SK-N-SH (cell line): Measurements from ENCODE around the gene GATA2. TPM values are rescaled to one million over a fixed set of nuclear protein-coding genes. Genes with fewer than 3 reads are reported as not detected.

Experiments
- CTCF ChIA-PET: fragments of 300-600, 350-600 bp; formaldehyde crosslinking; extraction: SDS; loops from one replicate; lab custom pipeline; 2021; lab: Yijun Ruan, JAX
- POLR2A ChIA-PET: fragments of 350-600 bp; sonication (Branson Sonifier 250); formaldehyde crosslinking; extraction: SDS; loops from one replicate; lab custom pipeline; 2020; ENCODE audit warnings: antibody characterized with exemption, inconsistent platforms; lab: Yijun Ruan, JAX
- DNase-seq: peaks from one replicate; pipeline ENCODE4 v3.0.0; 2012
- H2AFZ ChIP-seq: fragments of 200-600 bp; sonication (generic); 2 replicates; pipeline ENCODE4 v1.8.1; 2016; ENCODE audit warnings: antibody characterized with exemption, mild to moderate bottlenecking, low read depth
- H3F3A ChIP-seq: fragments of 200-600 bp; sonication (generic); replicated peaks from 2 replicates; pipeline ENCODE3; 2016; ENCODE audit warnings: antibody characterized with exemption, mild to moderate bottlenecking; ENCODE audit not compliant: insufficient read depth
- H3K27ac ChIP-seq, 2 experiments: fragments of 200-500 bp in 1 of 2; fragments of 200-600 bp in 1 of 2; sonication (Bioruptor generic) in 1 of 2; sonication (generic), shearing (Covaris generic) in 1 of 2; 2 replicates each; pipeline versions ENCODE4 v1.5.1 to v1.6.1; 2014 to 2016; ENCODE audit warnings: low read depth in 2 of 2, inconsistent platforms in 1 of 2, low read length in 1 of 2, mild to moderate bottlenecking in 1 of 2, mixed read lengths in 1 of 2
- H3K27me3 ChIP-seq: fragments of 200-600 bp; sonication (generic), shearing (Covaris generic); 2 replicates; pipeline ENCODE4 v1.6.1; 2016; ENCODE audit warnings: mixed run types; ENCODE audit not compliant: insufficient read depth
- H3K36me3 ChIP-seq, 2 experiments: fragments of 200-500 bp in 1 of 2; fragments of 200-600 bp in 1 of 2; sonication (Bioruptor generic) in 1 of 2; sonication (generic) in 1 of 2; replicated peaks in 1 of 2; 2 replicates each; pipeline versions ENCODE3 to v1.5.1; 2014 to 2016; ENCODE audit warnings: low read length in 1 of 2, mild to moderate bottlenecking in 1 of 2; ENCODE audit not compliant: insufficient read depth in 2 of 2, control insufficient read depth in 1 of 2
- H3K4me1 ChIP-seq, 2 experiments: fragments of 200-500 bp in 1 of 2; fragments of 200-600 bp in 1 of 2; sonication (Bioruptor generic) in 1 of 2; sonication (generic), shearing (Covaris generic) in 1 of 2; 2 replicates each; pipeline versions ENCODE4 v1.5.1 to v1.6.1; 2014 to 2016; ENCODE audit warnings: low read depth in 1 of 2, low read length in 1 of 2, mixed run types in 1 of 2; ENCODE audit not compliant: insufficient read depth in 2 of 2, control insufficient read depth in 1 of 2
- H3K4me2 ChIP-seq: fragments of 200-600 bp; sonication (generic), shearing (Covaris generic); 2 replicates; pipeline ENCODE4 v1.6.1; 2017; ENCODE audit warnings: mixed run types
- H3K4me3 ChIP-seq, 2 experiments: fragments of 200-500 bp in 1 of 2; fragments of 200-600 bp in 1 of 2; sonication (Bioruptor generic) in 1 of 2; sonication (generic), shearing (Covaris generic) in 1 of 2; 2 replicates each; pipeline versions ENCODE4 v1.5.1 to v1.8.1; 2014 to 2016; ENCODE audit warnings: low read depth in 2 of 2, inconsistent platforms in 1 of 2, low read length in 1 of 2, mild to moderate bottlenecking in 1 of 2, mixed read lengths in 1 of 2, moderate library complexity in 1 of 2
- H3K79me2 ChIP-seq: fragments of 200-600 bp; sonication (generic); 2 replicates; pipeline ENCODE4 v1.8.1; 2017; ENCODE audit warnings: mild to moderate bottlenecking; ENCODE audit not compliant: insufficient read depth
- H3K9ac ChIP-seq: fragments of 200-600 bp; sonication (generic); 2 replicates; pipeline ENCODE4 v1.6.1; 2017; ENCODE audit warnings: mixed run types
- H3K9me2 ChIP-seq: fragments of 200-600 bp; sonication (generic); 2 replicates; pipeline ENCODE4 v1.6.1; 2017; ENCODE audit warnings: mixed run types
- H3K9me3 ChIP-seq: fragments of 200-600 bp; sonication (generic); 2 replicates; pipeline ENCODE4 v1.6.1; 2017; ENCODE audit warnings: mixed run types, mild to moderate bottlenecking, moderate library complexity
- H4K20me1 ChIP-seq: fragments of 200-600 bp; sonication (generic); 2 replicates; pipeline ENCODE4 v1.6.1; 2017; ENCODE audit warnings: mild to moderate bottlenecking, mixed run types; ENCODE audit not compliant: insufficient read depth
- EP300 ChIP-seq, 2 experiments: IDR thresholded peaks; 2 replicates each; pipeline versions ENCODE4 v1.4.0 to v1.6.1; 2012; ENCODE audit warnings: borderline replicate concordance in 1 of 2, low read depth in 1 of 2, low read length in 1 of 2
- FOXM1 ChIP-seq: IDR thresholded peaks from 2 replicates; pipeline ENCODE4 v1.4.0; 2012; ENCODE audit warnings: low read depth, mild to moderate bottlenecking
- MEF2A ChIP-seq: IDR thresholded peaks from 2 replicates; pipeline ENCODE4 v1.4.0; 2012; ENCODE audit warnings: low read depth, borderline replicate concordance
- MXI1 ChIP-seq: IDR thresholded peaks from 2 replicates; pipeline ENCODE4 v1.6.1; 2012; ENCODE audit warnings: mild to moderate bottlenecking, low read depth, low read length, improper control_type of control experiment
- PBX3 ChIP-seq: IDR thresholded peaks from 2 replicates; pipeline ENCODE4; 2012
- POLR2AphosphoS5 ChIP-seq: IDR thresholded peaks from 2 replicates; pipeline ENCODE4 v1.6.1; 2012; ENCODE audit warnings: low read depth, low read length
- RFX5 ChIP-seq: IDR thresholded peaks from 2 replicates; pipeline ENCODE4 v1.6.1; 2012; ENCODE audit warnings: mild to moderate bottlenecking, improper control_type of control experiment, low read length
- TAF1 ChIP-seq: IDR thresholded peaks from 2 replicates; pipeline ENCODE4 v1.6.1; 2012; ENCODE audit warnings: low read depth, mild to moderate bottlenecking, low read length, moderate library complexity, borderline replicate concordance
- USF1 ChIP-seq: IDR thresholded peaks from 2 replicates; pipeline ENCODE4 v1.4.0; 2012; ENCODE audit warnings: low read depth, borderline replicate concordance
- WGBS: methylation state at CpG from one replicate; pipeline ENCODE4 v1.1.6; 2017; ENCODE audit warnings: low lambda C conversion rate; 5-methylcytosine and 5-hydroxymethylcytosine counted together
- polyA plus RNA-seq, 3 experiments: library from polyadenylated mRNA; depleted of rRNA; stranded (reverse); fragments of >200 nt; gene quantifications; 2 replicates each; pipeline ENCODE4 v1.2.3, GENCODE V29; 2012

The GATA2 gene
- polyA plus RNA-seq, 1 of the 3 experiments (the other 2 are of a cell fraction) = 5.5 TPM

- Histone ChIP-seq H3F3A (no peaks in the 10 kb centered on the region), H3K9me2 (no peaks in the 10 kb centered on the region), H3K36me3 (peaks cover 0 to 4% of the 10 kb centered on the region in 2 experiments), H3K9me3 (no peaks in the 10 kb centered on the region), H3K9ac (peak overlapping the region; percentile 80), H2AFZ (0 out of 2 replicates have a peak overlapping the region, but pooled peaks have one; percentile 88), H4K20me1 (peaks cover 19% of the 10 kb centered on the region; the same call in 1 of the 2 replicates), H3K79me2 (peaks cover 34% of the 10 kb centered on the region), H3K4me1 (peaks cover 0 to 9% of the 10 kb centered on the region in 2 experiments; a peak in 2 of 4 replicates), H3K27ac (peak overlapping the region; percentile 36 to 97), H3K4me2 (peak overlapping the region; percentile 99), H3K4me3 (peak overlapping the region; percentile 75 to 77), H3K27me3 (peaks cover 23% of the 10 kb centered on the region; the same call in 1 of the 2 replicates)
- POLR2A ChIA-PET = interaction anchor here (0.8 to 5.7 kb wide), 19 partner anchors 8 to 318 kb away, joined by 3 to 66 read pairs (median 3); no protein-coding TSS in a partner anchor
- CTCF ChIA-PET = interaction anchor here (0.8 to 13.1 kb wide), 14 partner anchors 8 to 313 kb away, joined by 3 to 177 read pairs (median 3); no protein-coding TSS in a partner anchor
- peak; percentile 78 for DNase-seq
- WGBS = 0% methylated on average over 6 of the region's 71 CpGs
- TF ChIP-seq RFX5 (no peak), PBX3 (peak; percentile 45; the same call in 1 of the 2 replicates)
Measured at GRCh38 chr3:128488991-128489673, 3.9 kb downstream of the GATA2 start.

- no peaks in the 10 kb centered on the region for H3F3A ChIP-seq
- POLR2A ChIA-PET = interaction anchor here (0.8 to 5.7 kb wide), 12 partner anchors 7 to 318 kb away, joined by 3 to 66 read pairs (median 6); no protein-coding TSS in a partner anchor
- CTCF ChIA-PET = interaction anchor here (0.8 to 13.1 kb wide), 8 partner anchors 13 to 182 kb away, joined by 3 to 177 read pairs (median 3); no protein-coding TSS in a partner anchor
- no peak for TF ChIP-seq MEF2A
- TF ChIP-seq POLR2AphosphoS5 = no peak
- no peak for TF ChIP-seq USF1
- TF ChIP-seq EP300 (IDR thresholded peaks at IDR 0.05; ENCODE audit: borderline replicate concordance in 1 of 2, low read depth in 1 of 2, low read length in 1 of 2) = no peak
- TF ChIP-seq MXI1 = no peak
- TF ChIP-seq FOXM1 = no peak
- no peak for TF ChIP-seq TAF1
- TF ChIP-seq RFX5 = no peak
- H3K4me1 ChIP-seq = peaks cover under 1 to 9% of the 10 kb centered on the region in 2 experiments; a peak in 3 of 4 replicates
- peak overlapping the region; percentile 99 for H3K4me2 ChIP-seq
- H3K9me3 ChIP-seq = no peaks in the 10 kb centered on the region
- H3K9me2 ChIP-seq = no peaks in the 10 kb centered on the region
- peak overlapping the region; percentile 80; the same call in 1 of the 2 replicates for H3K9ac ChIP-seq
- peaks cover 23% of the 10 kb centered on the region; the same call in 1 of the 2 replicates for H3K27me3 ChIP-seq
- 15% methylated on average over 7 of the region's 21 CpGs for WGBS
- H4K20me1 ChIP-seq = peaks cover 19% of the 10 kb centered on the region; the same call in 1 of the 2 replicates
- H3K79me2 ChIP-seq = peaks cover 34% of the 10 kb centered on the region
- peaks cover under 1 to 4% of the 10 kb centered on the region in 2 experiments for H3K36me3 ChIP-seq
- H3K4me3 ChIP-seq = peak overlapping the region; percentile 75 to 77; a peak in 3 of 4 replicates
- peak overlapping the region; percentile 36 to 97 for H3K27ac ChIP-seq
- H2AFZ ChIP-seq = peak overlapping the region; percentile 88
- DNase-seq = peak; percentile 68
Measured at GRCh38 chr3:128488636-128488990, 4.4 kb downstream of the GATA2 start.
